HL-60 (cell line): ENCODE data around the gene BUB1.
"Not testable (repeated sequence)": the region's sequence is repeated elsewhere in the genome, so short reads cannot be mapped to it uniquely, and the experiment has no call there.

Source experiments
- DNase-seq, 2 experiments: peaks; one replicate each; pipeline ENCODE4 v3.0.0-alpha.2; 2010 to 2020; ENCODE audit warnings: low read depth in 1 of 2, low spot score in 1 of 2
- H3K27ac ChIP-seq: fragments of 250-450 bp; sonication (Bioruptor Pico); replicated peaks from 2 replicates; pipeline ENCODE4 v1.5.1; 2020; ENCODE audit warnings: mild to moderate bottlenecking, moderate library complexity
- H3K27me3 ChIP-seq: fragments of 250-450 bp; sonication (Bioruptor Pico); 2 replicates; pipeline ENCODE4 v1.5.1; 2021; ENCODE audit warnings: mild to moderate bottlenecking, moderate library complexity; ENCODE audit not compliant: insufficient read depth, poor library complexity, severe bottlenecking
- H3K4me3 ChIP-seq: replicated peaks from 2 replicates; pipeline ENCODE4 v1.5.1; 2011; ENCODE audit warnings: mild to moderate bottlenecking, control low read depth, low read length; ENCODE audit not compliant: insufficient read depth
- CTCF ChIP-seq: IDR thresholded peaks from one replicate; pipeline ENCODE4 v1.5.1; 2011; ENCODE audit warnings: low read length, control low read depth, inconsistent platforms; ENCODE audit not compliant: insufficient read depth
- GABPA ChIP-seq: IDR thresholded peaks from 2 replicates; pipeline ENCODE4 v1.6.1; 2012; ENCODE audit warnings: low read depth
- POLR2AphosphoS5 ChIP-seq: IDR thresholded peaks from 2 replicates; pipeline ENCODE4 v1.6.1; 2012; ENCODE audit warnings: low read depth
- REST ChIP-seq: IDR thresholded peaks from 2 replicates; pipeline ENCODE4 v1.6.1; 2012; ENCODE audit warnings: low read depth; ENCODE audit not compliant: insufficient replicate concordance
- SPI1 ChIP-seq: IDR thresholded peaks from 2 replicates; pipeline ENCODE4 v1.6.1; 2012; ENCODE audit warnings: low read depth, mild to moderate bottlenecking, borderline replicate concordance

The BUB1 gene

GRCh38 chr2:110637093-110637492 is 40.8 kb downstream of the BUB1 start:
- no peak overlapping the region for H3K27ac ChIP-seq
- TF ChIP-seq GABPA (no peak), CTCF (no peak), SPI1 (no peak), POLR2AphosphoS5 (no peak), REST (no peak)
- H3K4me3 ChIP-seq = no peak overlapping the region
- H3K27me3 ChIP-seq = no peaks in the 10 kb centered on the region
- DNase-seq = no peak

- not testable (repeated sequence) for DNase-seq, H3K27ac ChIP-seq, H3K27me3 ChIP-seq, H3K4me3 ChIP-seq
These were observed 41.8 kb downstream of the BUB1 start for GRCh38 chr2:110635949-110636628.

GRCh38 chr2:110627348-110627747 is 50.5 kb downstream of the BUB1 start:
- H3K27ac ChIP-seq, H3K4me3 ChIP-seq, H3K27me3 ChIP-seq, DNase-seq: not testable (repeated sequence)

GRCh38 chr2:110619326-110619939 is 58.4 kb downstream of the BUB1 start:
- H3K4me3 ChIP-seq, H3K27me3 ChIP-seq, H3K27ac ChIP-seq, DNase-seq: not testable (repeated sequence)

- H3K27ac ChIP-seq, H3K4me3 ChIP-seq, DNase-seq, H3K27me3 ChIP-seq: not testable (repeated sequence)
These were observed 63.9 kb downstream of the BUB1 start for GRCh38 chr2:110613927-110614326.

GRCh38 chr2:110610613-110611250 is 67.1 kb downstream of the BUB1 start:
- H3K27me3 ChIP-seq, DNase-seq, H3K27ac ChIP-seq, H3K4me3 ChIP-seq: not testable (repeated sequence)

- DNase-seq, H3K4me3 ChIP-seq, H3K27me3 ChIP-seq, H3K27ac ChIP-seq: not testable (repeated sequence)
These were observed 67.8 kb downstream of the BUB1 start for GRCh38 chr2:110609843-110610612.

GRCh38 chr2:110608788-110609502 is 68.9 kb downstream of the BUB1 start:
- not testable (repeated sequence) for DNase-seq, H3K27ac ChIP-seq, H3K27me3 ChIP-seq, H3K4me3 ChIP-seq

GRCh38 chr2:110605057-110605456 is 72.8 kb downstream of the BUB1 start:
- not testable (repeated sequence) for DNase-seq, H3K27ac ChIP-seq, H3K4me3 ChIP-seq, H3K27me3 ChIP-seq

GRCh38 chr2:110603917-110604591 is 73.8 kb downstream of the BUB1 start:
- not testable (repeated sequence) for H3K27me3 ChIP-seq, H3K4me3 ChIP-seq, H3K27ac ChIP-seq

More at GRCh38 chr2:110603917-110604591, 73.8 kb downstream of the BUB1 start:
- not testable (repeated sequence) for DNase-seq
